ENCODE results near the gene MAP2K7.
"Not testable (repeated sequence)": the region's sequence is repeated elsewhere in the genome, so short reads cannot be mapped to it uniquely, and the experiment has no call there.

Gene MAP2K7

GRCh38 chr19:7920519-7921301 is 17.0 kb downstream of the MAP2K7 start:
- peak; percentile 97 for DNase-seq

GRCh38 chr19:7921302-7921966 is 17.8 kb downstream of the MAP2K7 start:
- DNase-seq = no peak

GRCh38 chr19:7921967-7922835 is 18.5 kb downstream of the MAP2K7 start:
- no peak for DNase-seq

GRCh38 chr19:7922836-7923195 is 19.1 kb downstream of the MAP2K7 start:
- no peak for DNase-seq

GRCh38 chr19:7923295-7924191 is 19.9 kb downstream of the MAP2K7 start:
- no peak for DNase-seq

GRCh38 chr19:7924241-7924640 is 20.6 kb downstream of the MAP2K7 start:
- no peak for DNase-seq

GRCh38 chr19:7924651-7925170 is 21.0 kb downstream of the MAP2K7 start:
- no peak for DNase-seq

GRCh38 chr19:7925171-7925851 is 21.6 kb downstream of the MAP2K7 start:
- peak; percentile 77 for DNase-seq

GRCh38 chr19:7926021-7926726 is 22.5 kb downstream of the MAP2K7 start, which contains the start of gene CTXN1:
TSS of gene CTXN1 (minus strand) at chr19:7926135. CDS start at chr19:7925538, 597 bp downstream.
- peak; percentile 81 for DNase-seq

- DNase-seq = no peak
Observed at GRCh38 chr19:7926727-7927604, 23.3 kb downstream of the MAP2K7 start.

- no peak for DNase-seq
Observed at GRCh38 chr19:7927605-7928333, 24.1 kb downstream of the MAP2K7 start.

- DNase-seq = no peak
Observed at GRCh38 chr19:7928334-7928706, 24.6 kb downstream of the MAP2K7 start.

GRCh38 chr19:7928741-7929701 is 25.3 kb downstream of the MAP2K7 start:
- peak; percentile 73 for DNase-seq

- DNase-seq = not testable (repeated sequence)
Observed at GRCh38 chr19:7930030-7930429, 26.4 kb downstream of the MAP2K7 start.

- DNase-seq = no peak
Observed at GRCh38 chr19:7930765-7931164, 27.1 kb downstream of the MAP2K7 start.

- no peak for DNase-seq
Observed at GRCh38 chr19:7931221-7932061, 27.8 kb downstream of the MAP2K7 start.

Measured in activated naive CD4-positive, alpha-beta T cell treated with Interleukin-2 at 50 U/mL for 16 hours (primary cell).